ENCODE results near the gene NUPR1. TPM values are rescaled to one million over a fixed set of nuclear protein-coding genes. Genes with fewer than 3 reads are reported as not detected.
A peak's percentile ranks its signal among the peaks of the same experiment; 100 is the strongest.

Gene NUPR1
- total and polyA plus RNA-seq, 7 experiments from 2014 or later, result 0.05 to 0.11 TPM; not detected in 5

- H3K4me3 ChIP-seq (ENCODE audit: low read length), result no peak overlapping the region
- no peaks in the 10 kb centered on the region for H3K36me3 Mint-ChIP-seq
- no peaks in the 10 kb centered on the region for H3K9me3 Mint-ChIP-seq
- ChIA-PET CTCF (interaction anchor here (0.6 kb wide), 1 partner anchor 28 kb away, joined by 4 read pairs; no protein-coding TSS in a partner anchor), POLR2A (no interaction called here)
- H3K27ac ChIP-seq (ENCODE audit: low read depth, low read length), result no peak overlapping the region
- peaks cover 0 to 6% of the 10 kb centered on the region in 2 donors for H3K4me1 ChIP-seq (ENCODE audit: control insufficient read depth in 2 of 2, insufficient read depth in 2 of 2, low read length in 2 of 2)
- no peaks in the 10 kb centered on the region for H3K36me3 ChIP-seq (ENCODE audit: control insufficient read depth in 2 of 3, insufficient read depth in 3 of 3, low read length in 3 of 3)
- no peaks in the 10 kb centered on the region for H3K27me3 Mint-ChIP-seq
- H3K27me3 ChIP-seq (ENCODE audit: control insufficient read depth in 2 of 2, insufficient read depth in 2 of 2, low read length in 2 of 2), result no peaks in the 10 kb centered on the region
- no peak overlapping the region for H3K4me3 Mint-ChIP-seq
- no peak for DNase-seq
- H3K4me1 Mint-ChIP-seq, result peaks cover 0 to 22% (median 6%) of the 10 kb centered on the region in 7 donors
- no peaks in the 10 kb centered on the region for H3K9me3 ChIP-seq (ENCODE audit: control insufficient read depth in 2 of 3, low read length in 3 of 3)
- intact Hi-C loops (cut with micrococcal nuclease), result no loop called here
- peak overlapping the region in 3 of 9 donors; percentile 2 to 3 (median 2) for H3K27ac Mint-ChIP-seq
- ATAC-seq, result no peak
Observed at GRCh38 chr16:28522792-28523191, 16.0 kb downstream of the NUPR1 start.

- Mint-ChIP-seq H3K27me3 (no peaks in the 10 kb centered on the region), H3K9me3 (no peaks in the 10 kb centered on the region), H3K4me1 (peaks cover 0 to 22% (median 6%) of the 10 kb centered on the region in 7 donors), H3K27ac (peak overlapping the region in 1 of 9 donors; percentile 1), H3K4me3 (no peak overlapping the region), H3K36me3 (no peaks in the 10 kb centered on the region)
- H3K4me3 ChIP-seq (ENCODE audit: low read length), result no peak overlapping the region
- no peak overlapping the region for H3K27ac ChIP-seq (ENCODE audit: low read depth, low read length)
- ChIA-PET POLR2A (interaction anchor here (0.6 to 1.4 kb wide), 2 partner anchors 9 to 12 kb away, joined by 3 to 4 read pairs; no protein-coding TSS in a partner anchor), CTCF (no interaction called here)
- H3K36me3 ChIP-seq (ENCODE audit: control insufficient read depth in 2 of 3, insufficient read depth in 3 of 3, low read length in 3 of 3), result no peaks in the 10 kb centered on the region
- no peak for DNase-seq
- intact Hi-C loops (cut with micrococcal nuclease), result no loop called here
- no peaks in the 10 kb centered on the region for H3K27me3 ChIP-seq (ENCODE audit: control insufficient read depth in 2 of 2, insufficient read depth in 2 of 2, low read length in 2 of 2)
- H3K9me3 ChIP-seq (ENCODE audit: control insufficient read depth in 2 of 3, low read length in 3 of 3), result no peaks in the 10 kb centered on the region
- peaks cover 0 to 6% of the 10 kb centered on the region in 2 donors for H3K4me1 ChIP-seq (ENCODE audit: control insufficient read depth in 2 of 2, insufficient read depth in 2 of 2, low read length in 2 of 2)
- no peak for ATAC-seq
Observed at GRCh38 chr16:28521436-28521835, 17.3 kb downstream of the NUPR1 start.

GRCh38 chr16:28520672-28521071, 18.1 kb downstream of the NUPR1 start:
- Histone ChIP-seq H3K9me3 (ENCODE audit: control insufficient read depth in 2 of 3, low read length in 3 of 3) (no peaks in the 10 kb centered on the region), H3K27ac (ENCODE audit: low read depth, low read length) (no peak overlapping the region), H3K36me3 (ENCODE audit: control insufficient read depth in 2 of 3, insufficient read depth in 3 of 3, low read length in 3 of 3) (no peaks in the 10 kb centered on the region), H3K4me1 (ENCODE audit: control insufficient read depth in 2 of 2, insufficient read depth in 2 of 2, low read length in 2 of 2) (peaks cover 0 to 6% of the 10 kb centered on the region in 2 donors), H3K27me3 (ENCODE audit: control insufficient read depth in 2 of 2, insufficient read depth in 2 of 2, low read length in 2 of 2) (no peaks in the 10 kb centered on the region), H3K4me3 (ENCODE audit: low read length) (no peak overlapping the region)
- no peaks in the 10 kb centered on the region for H3K27me3 Mint-ChIP-seq
- no peaks in the 10 kb centered on the region for H3K36me3 Mint-ChIP-seq
- DNase-seq, result no peak
- CTCF ChIA-PET, result no interaction called here
- ATAC-seq, result no peak
- H3K27ac Mint-ChIP-seq, result no peak overlapping the region
- peaks cover 0 to 22% (median 6%) of the 10 kb centered on the region in 7 donors for H3K4me1 Mint-ChIP-seq
- H3K9me3 Mint-ChIP-seq, result no peaks in the 10 kb centered on the region
- intact Hi-C loops (cut with micrococcal nuclease), result no loop called here
- POLR2A ChIA-PET, result interaction anchor here (1.4 kb wide), 1 partner anchor 10 kb away, joined by 4 read pairs; no protein-coding TSS in a partner anchor
- no peak overlapping the region for H3K4me3 Mint-ChIP-seq

- H3K4me3 Mint-ChIP-seq, result no peak overlapping the region
- no peaks in the 10 kb centered on the region for H3K4me1 ChIP-seq (ENCODE audit: control insufficient read depth in 2 of 2, insufficient read depth in 2 of 2, low read length in 2 of 2)
- ChIA-PET CTCF (no interaction called here), POLR2A (no interaction called here)
- H3K27me3 Mint-ChIP-seq, result no peaks in the 10 kb centered on the region
- no peaks in the 10 kb centered on the region for H3K9me3 Mint-ChIP-seq
- no peak overlapping the region for H3K27ac Mint-ChIP-seq
- no peaks in the 10 kb centered on the region for H3K9me3 ChIP-seq (ENCODE audit: control insufficient read depth in 2 of 3, low read length in 3 of 3)
- H3K36me3 Mint-ChIP-seq, result no peaks in the 10 kb centered on the region
- H3K27ac ChIP-seq (ENCODE audit: low read depth, low read length), result no peak overlapping the region
- intact Hi-C loops (cut with micrococcal nuclease), result no loop called here
- DNase-seq, result no peak
- H3K36me3 ChIP-seq (ENCODE audit: control insufficient read depth in 2 of 3, insufficient read depth in 3 of 3, low read length in 3 of 3), result no peaks in the 10 kb centered on the region
- H3K4me3 ChIP-seq (ENCODE audit: low read length), result no peak overlapping the region
- peaks cover 0 to 14% (median 4%) of the 10 kb centered on the region in 7 donors for H3K4me1 Mint-ChIP-seq
- ATAC-seq, result no peak
- no peaks in the 10 kb centered on the region for H3K27me3 ChIP-seq (ENCODE audit: control insufficient read depth in 2 of 2, insufficient read depth in 2 of 2, low read length in 2 of 2)
Observed at GRCh38 chr16:28514246-28514645, 24.5 kb downstream of the NUPR1 start.

GRCh38 chr16:28513484-28514181, 25.1 kb downstream of the NUPR1 start:
- no peak for ATAC-seq
- H3K27ac Mint-ChIP-seq, result peak overlapping the region in 2 of 9 donors; percentile 32 to 36
- no peaks in the 10 kb centered on the region for H3K9me3 ChIP-seq (ENCODE audit: control insufficient read depth in 2 of 3, low read length in 3 of 3)

GRCh38 chr16:28511801-28512789, 26.7 kb downstream of the NUPR1 start:
- no peaks in the 10 kb centered on the region for H3K9me3 Mint-ChIP-seq
- no peaks in the 10 kb centered on the region for H3K36me3 Mint-ChIP-seq
- H3K4me3 ChIP-seq (ENCODE audit: low read length), result no peak overlapping the region
- no peak overlapping the region for H3K27ac Mint-ChIP-seq
- no peak for DNase-seq
- intact Hi-C loops (cut with micrococcal nuclease), result no loop called here
- no peaks in the 10 kb centered on the region for H3K27me3 Mint-ChIP-seq
- ChIA-PET POLR2A (no interaction called here), CTCF (no interaction called here)
- no peaks in the 10 kb centered on the region for H3K27me3 ChIP-seq (ENCODE audit: control insufficient read depth in 2 of 2, insufficient read depth in 2 of 2, low read length in 2 of 2)
- no peaks in the 10 kb centered on the region for H3K9me3 ChIP-seq (ENCODE audit: control insufficient read depth in 2 of 3, low read length in 3 of 3)
- H3K27ac ChIP-seq (ENCODE audit: low read depth, low read length), result no peak overlapping the region
- ATAC-seq, result no peak
- H3K4me3 Mint-ChIP-seq, result no peak overlapping the region
- peaks cover 6 to 27% (median 18%) of the 10 kb centered on the region in 7 donors for H3K4me1 Mint-ChIP-seq
- no peaks in the 10 kb centered on the region for H3K36me3 ChIP-seq (ENCODE audit: control insufficient read depth in 2 of 3, insufficient read depth in 3 of 3, low read length in 3 of 3)
- peaks cover 10% of the 10 kb centered on the region in 2 donors for H3K4me1 ChIP-seq (ENCODE audit: control insufficient read depth in 2 of 2, insufficient read depth in 2 of 2, low read length in 2 of 2)

More at GRCh38 chr16:28513484-28514181, 25.1 kb downstream of the NUPR1 start:
- Histone ChIP-seq H3K4me3 (ENCODE audit: low read length) (no peak overlapping the region), H3K4me1 (ENCODE audit: control insufficient read depth in 2 of 2, insufficient read depth in 2 of 2, low read length in 2 of 2) (no peaks in the 10 kb centered on the region), H3K27ac (ENCODE audit: low read depth, low read length) (no peak overlapping the region), H3K27me3 (ENCODE audit: control insufficient read depth in 2 of 2, insufficient read depth in 2 of 2, low read length in 2 of 2) (no peaks in the 10 kb centered on the region), H3K36me3 (ENCODE audit: control insufficient read depth in 2 of 3, insufficient read depth in 3 of 3, low read length in 3 of 3) (no peaks in the 10 kb centered on the region)
- Mint-ChIP-seq H3K4me3 (no peak overlapping the region), H3K27me3 (no peaks in the 10 kb centered on the region), H3K4me1 (peaks cover 0 to 14% (median 4%) of the 10 kb centered on the region in 7 donors), H3K36me3 (no peaks in the 10 kb centered on the region), H3K9me3 (no peaks in the 10 kb centered on the region)
- ChIA-PET CTCF (no interaction called here), POLR2A (no interaction called here)
- no peak for DNase-seq
- intact Hi-C loops (cut with micrococcal nuclease), result no loop called here
